ENCODE data around the gene MT1M. TPM values are rescaled to one million over a fixed set of nuclear protein-coding genes. Genes with fewer than 3 reads are reported as not detected.

Gene MT1M
- total RNA-seq, 4 donors from 2014 or later, result 38.5 to 103 (median 53.2) TPM

DNA sequence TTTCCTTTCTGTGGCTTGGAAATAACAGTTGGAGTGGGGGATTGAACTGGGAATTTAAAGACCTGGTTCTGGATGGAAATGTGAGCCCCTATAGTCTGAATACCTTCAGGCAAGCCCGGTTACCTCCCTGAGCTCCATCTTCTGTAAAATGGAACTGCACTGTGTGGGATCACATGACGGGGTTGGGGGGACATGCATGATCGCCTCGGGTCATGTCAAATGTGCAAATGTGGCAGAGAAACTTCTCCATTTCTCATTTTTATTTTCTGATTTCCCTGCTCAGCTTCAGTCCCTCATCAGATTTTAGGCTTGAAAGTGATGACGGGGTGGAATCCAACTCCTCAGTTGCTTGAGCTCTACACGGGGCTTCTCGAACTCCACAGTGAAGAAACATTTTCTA is 20.8 kb downstream of the MT1M start:
- H3K4me3 ChIP-seq, result no peak overlapping the region
- H3K4me1 ChIP-seq, result peaks cover 0 to 12% (median 7%) of the 10 kb centered on the region in 4 donors
- TF ChIP-seq CTCF (IDR thresholded peaks at IDR 0.05) (no peak), EP300 (IDR thresholded peaks at IDR 0.05) (no peak), POLR2A (IDR thresholded peaks at IDR 0.05) (no peak)
- H3K27me3 ChIP-seq, result peaks cover 0 to 9% of the 10 kb centered on the region in 2 donors
- no peaks in the 10 kb centered on the region for H3K36me3 ChIP-seq
- H3K9me3 ChIP-seq, result no peaks in the 10 kb centered on the region
- H3K27ac ChIP-seq, result no peak overlapping the region
- 79 to 83% methylated on average over 7 of the region's 7 CpGs for WGBS, 2 donors
- no peak for DNase-seq (ENCODE audit: low spot score in 2 of 2)

- peak; percentile 49 to 62 for DNase-seq (ENCODE audit: low spot score in 2 of 2)
- Histone ChIP-seq H3K36me3 (no peaks in the 10 kb centered on the region), H3K27ac (peak within 1 kb of the TSS in 2 of 4 donors; percentile 59 to 78), H3K27me3 (peaks cover 0 to 27% of the 10 kb centered on the region in 2 donors), H3K4me3 (peak within 1 kb of the TSS; percentile 44 to 69 (median 55)), H3K4me1 (peaks cover 0 to 22% (median 16%) of the 10 kb centered on the region in 4 donors), H3K9me3 (no peaks in the 10 kb centered on the region)
- TF ChIP-seq POLR2A (IDR thresholded peaks at IDR 0.05) (peak in 1 of 2 donors; percentile 12), EP300 (IDR thresholded peaks at IDR 0.05) (peak in 1 of 2 donors; percentile 44), CTCF (IDR thresholded peaks at IDR 0.05) (no peak)
- WGBS, 2 donors, result 2 to 3% methylated on average over 26 to 43 of the region's 46 CpGs
Measured at GRCh38 chr16:56657555-56658326, 25.3 kb downstream of the MT1M start, which contains the start of gene MT1F. Gene MT1F, plus strand, starts transcription at chr16:56657959. Its CDS starts 100 bp downstream, at chr16:56658059.

DNA sequence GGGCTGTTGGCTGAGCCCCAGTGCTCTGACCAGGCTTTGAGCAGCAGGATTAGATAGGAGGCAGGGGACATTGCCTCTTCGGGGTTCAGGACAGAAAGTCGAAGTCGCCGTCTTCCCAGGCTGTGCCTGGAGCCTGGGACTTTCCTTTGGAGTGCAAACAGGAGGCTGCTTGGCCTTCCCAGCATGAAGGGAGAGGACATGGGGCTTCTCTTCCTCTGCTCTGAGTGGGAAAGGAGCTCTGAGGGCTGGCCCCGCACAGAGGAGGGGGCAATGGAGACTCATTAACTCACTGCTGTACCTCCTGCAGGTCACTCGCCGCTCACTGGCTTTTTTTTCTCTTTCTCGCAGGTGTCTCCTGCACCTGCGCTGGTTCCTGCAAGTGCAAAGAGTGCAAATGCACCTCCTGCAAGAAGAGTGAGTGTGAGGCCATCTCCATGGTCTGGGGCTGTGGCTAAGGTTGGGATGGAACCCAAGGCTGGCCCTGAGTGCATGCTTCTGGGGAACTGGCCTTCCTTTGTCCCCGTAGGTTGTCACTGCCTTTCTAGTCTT is 25.9 kb downstream of the MT1M start:
- Histone ChIP-seq H3K9me3 (no peaks in the 10 kb centered on the region), H3K36me3 (no peaks in the 10 kb centered on the region), H3K4me3 (peak overlapping the region in 3 of 4 donors; percentile 51 to 69 (median 59)), H3K27ac (peak overlapping the region in 2 of 4 donors; percentile 59 to 78), H3K27me3 (peaks cover 0 to 33% of the 10 kb centered on the region in 2 donors), H3K4me1 (peaks cover 0 to 28% (median 21%) of the 10 kb centered on the region in 4 donors)
- 39 to 43% methylated on average over 5 to 10 of the region's 10 CpGs for WGBS, 2 donors
- no peak for DNase-seq (ENCODE audit: low spot score in 2 of 2)
- TF ChIP-seq CTCF (IDR thresholded peaks at IDR 0.05) (no peak), EP300 (IDR thresholded peaks at IDR 0.05) (no peak), POLR2A (IDR thresholded peaks at IDR 0.05) (no peak)

DNA sequence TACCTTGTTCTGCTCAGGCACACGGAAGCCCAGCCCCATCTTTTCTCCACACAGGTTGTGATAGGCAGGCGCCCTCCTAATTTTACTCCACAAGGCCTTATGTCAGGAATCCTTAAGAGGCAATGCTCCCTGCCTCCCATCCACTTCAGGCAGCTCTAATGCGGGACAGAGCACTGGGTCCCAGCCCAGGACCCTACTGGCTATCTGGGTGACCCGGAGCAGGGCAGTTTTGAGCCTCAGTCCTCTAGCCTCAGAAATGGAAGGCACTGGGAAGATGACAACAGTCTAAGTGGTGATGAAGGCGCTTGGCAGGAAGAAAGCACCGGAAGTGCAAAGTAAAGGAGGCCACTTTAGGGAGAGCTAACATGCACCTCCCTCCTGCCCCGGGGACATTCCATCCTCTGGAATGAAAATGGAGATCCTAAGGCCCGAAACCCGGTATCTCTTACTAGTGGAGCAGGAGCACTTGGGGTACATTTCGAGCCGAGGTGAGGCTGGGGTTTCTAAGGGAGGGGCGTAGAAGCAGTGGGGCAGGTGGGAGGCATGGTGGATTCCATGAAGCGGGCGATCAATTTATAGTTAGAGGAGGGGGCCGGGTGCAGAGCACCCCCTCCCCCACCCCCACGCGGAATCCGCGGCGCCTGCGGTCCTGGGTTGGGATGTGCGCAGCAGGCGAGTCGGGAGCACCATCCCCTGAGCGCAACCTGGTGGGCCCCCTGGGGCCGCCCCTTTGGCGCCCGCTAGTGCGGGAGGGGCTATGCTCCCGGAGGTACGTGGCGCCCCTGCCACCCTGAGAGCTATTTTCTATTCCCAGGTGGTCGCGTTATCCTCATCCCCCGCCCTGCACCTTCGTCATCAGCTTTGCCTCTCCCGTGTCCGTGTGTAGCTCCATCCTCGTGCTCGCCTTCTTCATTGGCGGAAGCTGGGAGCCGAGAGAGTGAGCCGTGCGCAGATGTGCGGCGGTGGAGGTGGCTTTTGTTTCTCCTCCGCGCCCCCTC is 30.2 kb downstream of the MT1M start:
- Histone ChIP-seq H3K9me3 (no peaks in the 10 kb centered on the region), H3K36me3 (no peaks in the 10 kb centered on the region), H3K4me3 (peak overlapping the region in 1 of 4 donors; percentile 17), H3K27ac (no peak overlapping the region), H3K4me1 (peaks cover 0 to 27% (median 21%) of the 10 kb centered on the region in 4 donors), H3K27me3 (peaks cover 0 to 75% of the 10 kb centered on the region in 2 donors)
- TF ChIP-seq CTCF (IDR thresholded peaks at IDR 0.05) (no peak), POLR2A (IDR thresholded peaks at IDR 0.05) (no peak), EP300 (IDR thresholded peaks at IDR 0.05) (no peak)
- WGBS, 2 donors, result 14 to 16% methylated on average over 43 to 47 of the region's 48 CpGs
- no peak for DNase-seq (ENCODE audit: low spot score in 2 of 2)

Data from tibial nerve (tissue), 4 donors.